NCI-H146 treated with DMSO at 0.1 percent for 48 hours (cell line): ENCODE data around the gene AHCYL1.

Source experiments
- DNase-seq: peaks from one replicate; lab custom pipeline; 2025; ENCODE audit not compliant: unreplicated experiment; lab: John Stamatoyannopoulos, UW

AHCYL1 gene

DNA sequence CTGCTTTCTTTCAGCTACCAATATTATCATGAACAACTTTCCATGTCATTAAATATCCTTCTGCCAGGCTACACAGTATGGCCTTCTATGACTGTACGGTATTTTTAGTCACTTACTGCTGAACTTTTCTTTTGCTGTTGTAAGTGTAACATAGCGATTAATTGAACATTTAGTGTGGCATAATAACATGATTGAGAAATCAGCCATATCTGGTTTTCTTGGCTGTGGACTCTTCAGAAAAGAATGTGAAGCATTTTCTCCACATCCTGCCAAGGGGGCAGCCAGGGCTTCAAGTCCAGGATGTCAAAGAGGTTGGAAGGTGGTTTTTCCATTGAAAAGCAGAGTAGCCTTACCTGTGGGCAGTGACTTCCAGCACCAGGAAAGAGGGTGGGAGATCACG is 8.8 kb upstream of the AHCYL1 start:
- DNase-seq, result no peak

- no peak for DNase-seq
These were observed 7.8 kb upstream of the AHCYL1 start for GRCh38 chr1:109976762-109977161.

- DNase-seq, result no peak
These were observed 7.3 kb upstream of the AHCYL1 start for GRCh38 chr1:109977225-109977624.

GRCh38 chr1:109977657-109978378 is 6.7 kb upstream of the AHCYL1 start:
- DNase-seq, result no peak

DNA sequence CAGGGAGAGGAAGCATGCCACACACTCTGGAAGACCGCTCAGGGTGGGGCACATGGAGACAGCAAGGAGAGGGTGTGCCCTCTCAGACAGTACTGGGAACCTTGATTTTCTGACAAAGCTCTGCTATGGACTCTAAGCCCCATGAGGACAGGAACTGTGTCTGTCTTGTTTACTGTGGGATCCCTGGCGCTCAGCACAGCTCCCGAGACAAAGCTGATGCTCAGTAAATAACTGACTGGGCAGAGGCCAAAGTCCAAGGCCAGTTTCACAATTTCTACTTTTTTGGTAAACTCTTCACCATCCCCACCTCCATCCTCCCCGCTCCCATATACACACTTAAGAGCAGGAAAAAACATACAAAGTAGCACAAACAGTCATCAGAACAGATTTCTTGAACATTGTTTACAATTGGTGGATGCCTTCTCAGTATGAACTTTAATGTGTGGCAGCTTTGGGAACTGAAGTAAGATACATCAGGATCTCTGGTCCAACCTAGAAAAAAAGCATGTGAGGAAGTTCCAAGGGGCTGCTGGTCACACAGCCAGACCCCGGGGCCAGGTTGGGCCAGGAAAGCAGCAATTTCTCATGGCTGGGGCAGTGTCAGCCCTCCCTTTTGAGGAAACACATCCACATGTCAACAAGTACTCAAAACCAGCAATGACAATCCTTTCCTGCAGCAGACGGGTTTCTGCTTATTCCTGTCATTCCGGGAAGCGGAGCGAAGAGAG is 5.6 kb upstream of the AHCYL1 start:
- no peak for DNase-seq

GRCh38 chr1:109979489-109980091 is 5.0 kb upstream of the AHCYL1 start:
- DNase-seq, result no peak

DNA sequence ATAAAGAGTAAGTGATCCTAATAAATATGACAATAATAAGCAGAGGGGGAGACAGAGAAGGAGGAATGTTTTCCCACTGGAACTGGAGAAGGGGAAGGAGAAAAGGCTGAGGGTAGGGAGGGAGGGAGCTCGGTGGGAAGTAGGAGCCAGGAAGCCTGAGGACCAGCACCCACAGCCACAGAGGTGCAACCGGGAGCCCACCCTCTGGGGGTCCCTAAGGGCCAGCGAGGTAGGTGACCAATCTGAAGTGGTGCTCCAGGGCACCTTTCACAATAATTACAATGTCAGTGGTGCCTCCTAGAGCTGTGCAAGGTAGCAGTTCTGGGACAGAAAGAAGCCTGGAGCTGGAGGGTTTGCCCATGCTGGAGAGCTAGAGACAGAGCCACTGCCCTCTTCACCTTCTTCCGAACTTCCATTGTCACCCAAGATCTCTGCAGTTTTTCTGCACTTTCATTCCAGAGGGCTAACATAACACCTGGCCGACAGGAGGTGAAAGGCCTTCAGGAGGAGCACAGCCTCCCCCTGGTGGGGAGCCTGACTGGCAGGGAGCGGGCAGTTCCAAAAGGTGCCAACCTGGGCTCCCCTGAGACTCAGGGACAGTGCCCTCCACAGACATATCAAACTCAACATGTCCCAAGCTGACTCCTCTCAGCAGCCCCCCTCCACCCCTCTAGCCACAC is 4.1 kb upstream of the AHCYL1 start:
- no peak for DNase-seq

DNA sequence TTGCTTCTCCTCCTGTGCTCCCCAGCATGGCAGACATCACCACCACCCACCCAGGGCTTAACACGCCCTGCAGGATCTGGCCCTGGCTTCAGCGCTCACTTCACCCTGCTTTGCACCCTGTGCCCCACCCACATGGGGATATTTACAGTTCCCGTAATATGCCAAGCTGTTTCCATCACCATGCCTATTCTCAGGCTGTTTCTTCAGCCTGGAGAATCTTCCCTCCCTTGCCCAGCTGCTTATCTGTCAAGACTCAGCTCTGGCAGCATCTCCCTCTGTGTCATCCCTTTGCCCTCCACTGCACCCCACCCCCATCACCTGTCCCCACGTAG is 3.6 kb upstream of the AHCYL1 start:
- no peak for DNase-seq

GRCh38 chr1:109983380-109984189 is 980 bp upstream of the AHCYL1 start:
- DNase-seq, result no peak

- peak; percentile 42 for DNase-seq
These were observed 442 bp upstream of the AHCYL1 start for GRCh38 chr1:109984190-109984455.

DNA sequence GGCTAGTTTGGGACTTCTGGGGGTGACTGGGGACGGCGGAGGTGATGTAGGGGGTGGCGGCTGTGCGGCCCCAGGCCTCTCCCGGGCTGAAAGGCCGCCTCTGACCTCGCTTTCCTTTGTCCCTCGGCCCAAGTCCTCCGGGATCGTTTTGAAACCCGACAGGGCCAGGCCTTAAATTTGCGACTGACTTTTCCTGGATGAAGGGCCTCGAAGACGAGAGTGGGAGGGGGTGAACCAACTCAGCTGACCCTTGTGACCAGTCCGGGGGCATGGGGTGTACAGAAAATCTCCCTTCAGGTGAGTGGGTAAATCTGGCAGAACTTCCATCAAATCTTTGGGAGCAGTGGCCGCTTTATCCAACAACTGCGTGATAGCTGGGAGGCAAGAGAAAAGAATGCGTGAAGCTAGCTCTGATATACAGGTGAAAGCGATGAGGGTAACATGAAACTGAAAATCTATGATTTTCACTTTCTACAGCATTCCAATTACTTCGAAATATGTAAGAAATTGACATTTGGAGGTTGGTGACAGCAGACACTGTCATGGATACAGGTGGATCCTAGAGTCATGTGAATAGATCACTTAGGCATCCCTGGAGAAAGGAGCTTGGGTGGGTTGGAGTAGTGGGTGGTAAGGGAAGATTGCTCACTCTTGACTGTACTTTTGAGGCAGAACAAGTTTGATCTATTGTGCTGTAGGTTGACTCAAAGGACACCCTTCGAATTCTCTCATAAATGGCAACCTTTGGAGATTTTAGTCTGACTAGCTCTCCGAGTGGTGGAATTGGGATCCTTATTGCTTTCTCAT is 885 bp downstream of the AHCYL1 start:
- DNase-seq, result no peak

DNA sequence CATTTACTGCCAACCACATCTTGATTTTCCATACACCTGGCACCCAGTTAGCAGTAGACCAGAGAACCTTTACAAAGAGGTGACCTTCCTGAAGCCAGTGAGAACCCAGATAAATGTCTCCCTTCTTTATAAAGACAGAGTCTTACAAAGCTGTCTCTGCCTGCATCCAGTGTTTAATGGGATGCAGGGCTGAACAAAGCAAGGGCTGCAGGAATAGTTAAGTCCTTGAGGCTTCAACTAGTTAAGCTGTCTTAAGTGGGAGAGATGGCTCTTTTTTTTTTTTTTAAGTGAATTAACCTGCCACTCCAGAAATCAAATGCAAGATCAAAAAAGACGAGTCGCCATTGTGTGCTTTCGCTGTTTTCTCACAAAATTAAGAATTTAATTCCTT is 1.5 kb downstream of the AHCYL1 start:
- no peak for DNase-seq

- DNase-seq, result no peak
These were observed 3.9 kb downstream of the AHCYL1 start for GRCh38 chr1:109988349-109988914.

DNA sequence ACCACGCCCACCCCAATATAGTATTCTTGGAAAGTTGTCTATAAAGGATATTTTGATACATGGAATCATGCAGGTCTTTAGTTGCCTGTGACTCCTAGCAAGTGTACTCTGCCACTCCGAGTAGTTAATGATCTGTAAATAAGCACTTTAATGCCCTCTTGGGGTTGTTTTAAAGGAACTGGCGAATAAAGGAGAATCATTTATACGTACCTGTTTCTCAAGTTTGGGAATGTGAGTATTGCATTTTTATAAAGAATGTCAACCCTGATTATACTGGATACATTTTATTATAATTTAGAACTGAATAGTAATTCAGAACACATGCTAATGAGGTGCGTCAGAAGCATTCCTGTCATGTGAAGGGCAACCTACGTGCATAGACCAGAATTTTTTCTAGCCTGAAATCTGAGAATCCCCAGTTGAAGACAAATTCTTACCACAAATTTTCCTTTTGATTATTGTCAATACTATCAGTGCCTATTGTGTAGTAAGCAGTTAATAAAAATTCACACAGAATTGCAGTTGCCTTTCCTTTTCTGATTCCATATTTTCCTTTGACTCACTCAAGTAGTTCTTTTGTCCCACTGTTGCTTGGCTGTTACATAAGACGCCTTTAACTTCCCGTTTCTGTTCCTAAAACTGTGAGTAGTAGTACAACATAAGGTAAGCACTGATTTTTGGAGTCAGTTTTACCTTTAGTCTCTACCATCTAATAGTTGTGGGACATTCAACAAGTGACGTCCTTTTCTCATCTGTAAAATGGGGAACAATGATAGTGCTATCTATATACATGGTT is 5.1 kb downstream of the AHCYL1 start:
- no peak for DNase-seq

DNA sequence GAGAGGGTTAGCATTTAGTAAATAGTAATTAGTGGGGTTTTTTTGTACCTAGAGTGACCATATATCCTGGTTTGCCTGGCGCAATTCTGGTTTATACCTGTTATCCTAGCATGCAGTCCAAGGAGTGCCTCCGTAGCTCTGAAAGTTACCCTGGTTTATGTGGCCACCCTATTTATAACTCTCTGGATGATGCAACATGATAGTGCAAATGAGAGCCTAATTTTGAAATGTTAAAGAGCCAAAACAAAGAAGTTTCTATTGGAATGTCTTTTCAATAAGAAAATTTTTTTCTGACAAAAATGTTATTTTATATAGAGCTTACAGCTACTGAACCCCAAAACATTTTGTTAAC is 5.7 kb downstream of the AHCYL1 start:
- no peak for DNase-seq

DNA sequence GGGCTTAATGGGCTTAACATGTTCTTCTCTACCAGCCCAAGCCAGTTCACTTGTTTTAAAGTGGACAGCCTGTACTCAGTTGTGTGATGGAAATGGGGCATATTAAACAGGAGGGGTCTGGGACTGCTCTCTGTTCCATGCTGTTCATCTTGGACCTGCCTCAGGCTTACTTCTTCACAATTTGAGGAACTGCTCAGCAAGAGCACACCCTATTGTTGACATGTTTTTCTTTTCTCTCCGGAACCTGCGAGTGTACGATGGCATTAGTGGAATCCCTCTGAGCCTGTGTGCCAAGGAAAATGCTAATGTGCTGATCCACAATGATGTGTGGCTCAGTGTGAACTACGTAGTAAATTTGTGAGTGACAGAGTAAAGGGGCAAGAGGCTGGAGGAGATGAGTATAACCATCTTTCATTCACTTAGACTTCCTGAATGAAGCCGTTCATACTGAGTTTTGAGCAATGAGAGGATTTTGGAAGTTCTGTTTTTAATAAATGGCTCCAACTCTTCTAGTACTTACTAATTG is 6.9 kb downstream of the AHCYL1 start:
- DNase-seq, result no peak

GRCh38 chr1:109993885-109994284 is 9.3 kb downstream of the AHCYL1 start:
- DNase-seq, result no peak

DNA sequence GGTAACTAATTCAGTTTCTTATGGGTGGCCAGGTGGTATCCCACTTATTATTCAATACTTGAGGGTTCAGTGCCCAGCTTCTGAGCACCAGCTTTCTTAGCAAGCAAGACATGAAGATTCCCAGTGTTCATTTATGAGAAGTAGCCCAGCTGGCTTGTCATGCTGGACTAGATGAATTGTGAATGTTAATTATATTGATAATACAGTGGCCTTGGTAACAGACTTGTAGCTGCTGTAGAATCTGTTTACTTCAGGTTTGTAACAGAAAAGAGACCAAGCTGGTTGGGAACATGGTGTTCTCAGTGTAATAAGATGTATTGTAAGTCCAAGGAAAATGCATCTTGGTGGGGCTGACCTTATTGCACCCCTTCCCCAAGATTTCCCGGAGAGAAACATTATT is 10.1 kb downstream of the AHCYL1 start:
- no peak for DNase-seq

- no peak for DNase-seq
These were observed 11.0 kb downstream of the AHCYL1 start for GRCh38 chr1:109995536-109995935.
